H1 (cell line): ENCODE results near the gene LIG1. TPM values are rescaled to one million over a fixed set of nuclear protein-coding genes. Genes with fewer than 3 reads are reported as not detected.
A peak's percentile ranks its signal among the peaks of the same experiment; 100 is the strongest.

Experiments
- CTCF ChIA-PET: fragments of 300-600 bp; sonication (Branson Sonifier 250); formaldehyde crosslinking; loops from one replicate; lab custom pipeline; 2021; ENCODE audit not compliant: partially characterized antibody; lab: Charles Lee
- POLR2A ChIA-PET: fragments of 300-600 bp; sonication (Branson Sonifier 250); formaldehyde crosslinking; loops from one replicate; lab custom pipeline; 2021; ENCODE audit warnings: inconsistent platforms; ENCODE audit not compliant: partially characterized antibody; lab: Charles Lee
- DNase-seq, 2 experiments: peaks; one replicate each; pipeline versions ENCODE4 v3.0.0 to v3.0.0-alpha.2; 2010 to 2022; ENCODE audit warnings: low spot score in 2 of 2, low read depth in 1 of 2, mixed read lengths in 1 of 2
- FAIRE-seq: peaks from 2 replicates; lab custom pipeline; 2011; peaks lifted over from hg19 to GRCh38; lab: Jason Lieb, UNC
- H2AFZ ChIP-seq: 2 replicates; pipeline ENCODE4 v1.8.1; 2012; ENCODE audit warnings: low read length, inconsistent platforms
- H2AK5ac ChIP-seq: 2 replicates; pipeline ENCODE4 v1.6.1; 2013; ENCODE audit warnings: low read depth, low read length
- H2BK120ac ChIP-seq: replicated peaks from 2 replicates; pipeline ENCODE3; 2013; ENCODE audit warnings: low read depth, low read length, inconsistent platforms
- H2BK12ac ChIP-seq: 2 replicates; pipeline ENCODE4 v1.6.1; 2013; ENCODE audit warnings: low read depth, low read length
- H2BK15ac ChIP-seq: 2 replicates; pipeline ENCODE4 v1.6.1; 2013; ENCODE audit warnings: low read length
- H2BK20ac ChIP-seq: 2 replicates; pipeline ENCODE4 v1.6.1; 2013; ENCODE audit warnings: low read length
- H2BK5ac ChIP-seq: 2 replicates; pipeline ENCODE4 v1.6.1; 2013; ENCODE audit warnings: low read depth, low read length
- H3K14ac ChIP-seq: 2 replicates; pipeline ENCODE4 v1.6.1; 2013; ENCODE audit warnings: inconsistent platforms; ENCODE audit not compliant: insufficient read length
- H3K18ac ChIP-seq: 2 replicates; pipeline ENCODE4 v1.6.1; 2013; ENCODE audit warnings: low read length; ENCODE audit errors: extremely low read depth
- H3K23ac ChIP-seq: 2 replicates; pipeline ENCODE4 v1.6.1; 2013; ENCODE audit warnings: inconsistent platforms; ENCODE audit not compliant: insufficient read length
- H3K23me2 ChIP-seq: 2 replicates; pipeline ENCODE4 v1.6.1; 2013; ENCODE audit warnings: low read depth, low read length
- H3K27ac ChIP-seq: 2 replicates; pipeline ENCODE4 v1.6.1; 2011; ENCODE audit warnings: low read depth, low read length, inconsistent platforms
- H3K27me3 ChIP-seq, 4 experiments: replicated peaks in 1 of 4; 1 replicate in 1 of 4; 2 replicates in 3 of 4; pipeline versions ENCODE4 v1.6.1 to v1.8.1; 2011 to 2013; ENCODE audit warnings: low read length in 3 of 4, mild to moderate bottlenecking in 3 of 4, inconsistent platforms in 2 of 4, mixed read lengths in 2 of 4, moderate library complexity in 1 of 4; ENCODE audit not compliant: control insufficient read depth in 3 of 4, insufficient read depth in 3 of 4; ENCODE audit errors: extremely low read depth in 1 of 4
- H3K36me3 ChIP-seq, 4 experiments: 2 replicates each; pipeline versions ENCODE4 v1.6.1 to v1.8.1; 2011 to 2013; ENCODE audit warnings: mild to moderate bottlenecking in 4 of 4, low read length in 3 of 4, moderate library complexity in 2 of 4, control low read depth in 1 of 4, inconsistent platforms in 1 of 4; ENCODE audit not compliant: insufficient read depth in 4 of 4, control insufficient read depth in 2 of 4
- H3K4ac ChIP-seq: replicated peaks from 2 replicates; pipeline ENCODE3; 2013; ENCODE audit warnings: low read length, low read depth, mixed read lengths, inconsistent platforms; ENCODE audit not compliant: insufficient read length
- H3K4me1 ChIP-seq, 4 experiments: replicated peaks in 1 of 4; 1 replicate in 1 of 4; 2 replicates in 3 of 4; pipeline versions ENCODE4 v1.6.1 to v1.8.1; 2011 to 2013; ENCODE audit warnings: low read length in 3 of 4, inconsistent platforms in 2 of 4, mixed read lengths in 1 of 4; ENCODE audit not compliant: insufficient read depth in 4 of 4, control insufficient read depth in 3 of 4
- H3K4me2 ChIP-seq, 2 experiments: 2 replicates each; pipeline versions ENCODE4 v1.6.1 to v1.8.1; 2011 to 2013; ENCODE audit warnings: low read depth in 2 of 2, low read length in 2 of 2, control low read depth in 1 of 2, inconsistent platforms in 1 of 2, mild to moderate bottlenecking in 1 of 2; ENCODE audit not compliant: insufficient read depth in 1 of 2
- H3K4me3 ChIP-seq, 4 experiments: fragments of 200-600, 300-600 bp in 1 of 4; sonication (generic), shearing (Covaris generic), sonication (Bioruptor Twin) in 1 of 4; 2 replicates each; pipeline versions ENCODE4 v1.5.1 to v1.8.1; 2011 to 2016; ENCODE audit warnings: low read length in 4 of 4, low read depth in 3 of 4, control low read depth in 2 of 4, inconsistent platforms in 2 of 4, mild to moderate bottlenecking in 2 of 4, mixed read lengths in 1 of 4, moderate library complexity in 1 of 4; ENCODE audit not compliant: insufficient read depth in 2 of 4; ENCODE audit errors: extremely low read depth in 1 of 4
- H3K56ac ChIP-seq: replicated peaks from 2 replicates; pipeline ENCODE3; 2013; ENCODE audit warnings: low read depth, mild to moderate bottlenecking, mixed read lengths, low read length, inconsistent platforms; ENCODE audit not compliant: insufficient read length
- H3K79me1 ChIP-seq: 2 replicates; pipeline ENCODE4 v1.6.1; 2013; ENCODE audit warnings: low read depth, low read length, control low read depth
- H3K79me2 ChIP-seq, 2 experiments: 2 replicates each; pipeline versions ENCODE4 v1.6.1 to v1.8.1; 2012 to 2013; ENCODE audit warnings: low read length in 2 of 2, mild to moderate bottlenecking in 2 of 2, inconsistent platforms in 1 of 2; ENCODE audit not compliant: insufficient read depth in 2 of 2, control insufficient read depth in 1 of 2
- H3K9ac ChIP-seq, 4 experiments: replicated peaks in 1 of 4; 1 replicate in 1 of 4; 2 replicates in 3 of 4; pipeline versions ENCODE4 v1.6.1 to v1.8.1; 2011 to 2013; ENCODE audit warnings: low read depth in 3 of 4, low read length in 3 of 4, control low read depth in 2 of 4, mild to moderate bottlenecking in 2 of 4, moderate library complexity in 2 of 4, inconsistent platforms in 1 of 4; ENCODE audit errors: extremely low read depth in 1 of 4
- H3K9me3 ChIP-seq, 2 experiments: 2 replicates each; pipeline versions ENCODE4 v1.6.1 to v1.8.1; 2012 to 2013; ENCODE audit warnings: mild to moderate bottlenecking in 2 of 2, moderate library complexity in 2 of 2, control low read depth in 1 of 2, inconsistent platforms in 1 of 2, low read depth in 1 of 2, low read length in 1 of 2, mixed read lengths in 1 of 2; ENCODE audit not compliant: insufficient read depth in 2 of 2
- H4K20me1 ChIP-seq, 2 experiments: replicated peaks in 1 of 2; 2 replicates each; pipeline versions ENCODE3 to v1.8.1; 2011 to 2013; ENCODE audit warnings: inconsistent platforms in 2 of 2, low read length in 2 of 2, mild to moderate bottlenecking in 1 of 2; ENCODE audit not compliant: insufficient read depth in 2 of 2, control insufficient read depth in 1 of 2
- H4K5ac ChIP-seq: 2 replicates; pipeline ENCODE4 v1.6.1; 2013; ENCODE audit warnings: low read length, low read depth, mixed read lengths, inconsistent platforms; ENCODE audit not compliant: insufficient read length
- H4K8ac ChIP-seq: 2 replicates; pipeline ENCODE4 v1.8.0; 2013; ENCODE audit warnings: mild to moderate bottlenecking, moderate library complexity, low read length, inconsistent platforms; ENCODE audit not compliant: insufficient read depth; ENCODE audit errors: extremely low read depth
- H4K91ac ChIP-seq: replicated peaks from 2 replicates; pipeline ENCODE3; 2013; ENCODE audit warnings: low read length, mixed read lengths, inconsistent platforms; ENCODE audit not compliant: insufficient read length
- CTCF ChIP-seq, 3 experiments: IDR thresholded peaks; 1 replicate in 2 of 3; 2 replicates in 1 of 3; pipeline versions ENCODE4 v1.5.1 to v1.6.1; 2011; ENCODE audit warnings: low read length in 3 of 3, mild to moderate bottlenecking in 3 of 3, inconsistent platforms in 2 of 3, low read depth in 1 of 3, moderate library complexity in 1 of 3; ENCODE audit not compliant: insufficient read depth in 1 of 3; ENCODE audit errors: control extremely low read depth in 1 of 3
- EGR1 ChIP-seq: IDR thresholded peaks from 2 replicates; pipeline ENCODE4 v1.6.1; 2011; ENCODE audit warnings: low read depth, low read length, borderline replicate concordance
- SIRT6 ChIP-seq: IDR thresholded peaks from one replicate; pipeline ENCODE4 v1.7.1; 2012; ENCODE audit warnings: low read length, inconsistent platforms
- USF2 ChIP-seq: IDR thresholded peaks from 2 replicates; pipeline ENCODE4 v1.6.1; 2011; ENCODE audit warnings: low read length, improper control_type of control experiment
- WGBS, 2 experiments: shearing (Covaris generic) in 1 of 2; methylation state at CpG; one replicate each; pipeline versions ENCODE4 v1.1.6 to v1.1.7; 2013 to 2015; ENCODE audit warnings: low lambda C conversion rate in 2 of 2, mixed read lengths in 2 of 2, inconsistent platforms in 1 of 2, low coverage in 1 of 2, missing lambda C conversion rate in 1 of 2; ENCODE audit not compliant: insufficient replicate concordance in 2 of 2, insufficient coverage in 1 of 2, insufficient read length in 1 of 2; ENCODE audit errors: extremely low coverage in 1 of 2, missing lambda C conversion rate in 1 of 2; 5-methylcytosine and 5-hydroxymethylcytosine counted together
- polyA plus RNA-seq, 7 experiments: library from polyadenylated mRNA; depleted of rRNA in 3 of 7; stranded (reverse) in 5 of 7; unstranded in 2 of 7; fragments of >200 nt in 5 of 7; fragments of 200-250 nt in 2 of 7; gene quantifications; 1 replicate in 5 of 7; 2 replicates in 1 of 7; 4 replicates in 1 of 7; pipeline versions ENCODE4 v1.2.1 to v1.2.3, GENCODE V29; 2011 to 2013; ENCODE audit warnings: missing spikeins in 2 of 7, mixed read lengths in 2 of 7
- total RNA-seq: library from RNA; stranded (reverse); fragmentation: NEBNext Ultra II Directional; extraction: Animal tissue kit (Norgen Biotek cat#: 25700); gene quantifications from 2 replicates; pipeline ENCODE4 v1.2.1, GENCODE V29; 2021

Gene LIG1
- total and polyA plus RNA-seq, 2 of the 8 experiments (the other 6 are each of a cell fraction or from before 2014, with no cell fraction given): 67.6 to 113 TPM

GRCh38 chr19:48158210-48158790 lies 11.8 kb downstream of the LIG1 start:
- no peak overlapping the region for H3K4me3 ChIP-seq
- TF ChIP-seq CTCF (IDR thresholded peaks at IDR 0.05; ENCODE audit: control extremely low read depth in 1 of 3, insufficient read depth in 1 of 3, low read depth in 1 of 3, low read length in 3 of 3): peak in 1 of 3 experiments; percentile 7; a peak in 1 of 4 replicates
- TF ChIP-seq USF2: no peak
- no peak for TF ChIP-seq EGR1
- TF ChIP-seq SIRT6: no peak
- FAIRE-seq (no peak), DNase-seq (no peak)
- H2AK5ac ChIP-seq: no peak overlapping the region
- no peak overlapping the region for H4K8ac ChIP-seq
- WGBS, 2 experiments: 90% methylated on average over 12 of the region's 12 CpGs; no CpG with 5 or more reads in 1 of the 2 experiments
- no peak overlapping the region for H3K56ac ChIP-seq
- H3K27me3 ChIP-seq: no peaks in the 10 kb centered on the region; a peak in 1 of 7 replicates
- POLR2A ChIA-PET: interaction anchor here (0.8 to 1.2 kb wide), 2 partner anchors 11 to 13 kb away, joined by 3 read pairs; no protein-coding TSS in a partner anchor
- no peak overlapping the region for H2AFZ ChIP-seq
- no peak overlapping the region for H2BK20ac ChIP-seq
- H3K18ac ChIP-seq: no peak overlapping the region
- CTCF ChIA-PET: interaction anchor here (0.7 to 1.2 kb wide), 3 partner anchors 33 to 49 kb away, joined by 3 to 4 read pairs (median 4); no protein-coding TSS in a partner anchor
- H2BK12ac ChIP-seq: no peak overlapping the region
- no peak overlapping the region for H2BK15ac ChIP-seq
- no peak overlapping the region for H3K23ac ChIP-seq
- no peaks in the 10 kb centered on the region for H3K9me3 ChIP-seq
- no peak overlapping the region for H3K14ac ChIP-seq
- no peak overlapping the region for H3K4ac ChIP-seq
- peaks cover 2% of the 10 kb centered on the region; the same call in 1 of the 2 replicates for H3K23me2 ChIP-seq
- peaks cover 0 to 7% of the 10 kb centered on the region in 2 experiments for H4K20me1 ChIP-seq
- H4K91ac ChIP-seq: no peak overlapping the region
- no peak overlapping the region for H2BK120ac ChIP-seq
- H4K5ac ChIP-seq: no peak overlapping the region
- H3K4me2 ChIP-seq: no peak overlapping the region
- H3K79me1 ChIP-seq: peaks cover 2% of the 10 kb centered on the region
- no peak overlapping the region for H2BK5ac ChIP-seq
- H3K4me1 ChIP-seq: no peaks in the 10 kb centered on the region
- H3K79me2 ChIP-seq: no peaks in the 10 kb centered on the region
- H3K27ac ChIP-seq: no peak overlapping the region
- H3K36me3 ChIP-seq: peaks cover 6 to 38% (median 32%) of the 10 kb centered on the region in 4 experiments; a peak in 6 of 8 replicates
- H3K9ac ChIP-seq: no peak overlapping the region
